HCT116 (cell line): ENCODE data around the gene ACYP1.

Experiments used
- CTCF ChIP-seq, 3 experiments: fragments of 200-600 bp in 1 of 3; sonication (generic) in 1 of 3; IDR thresholded peaks in 2 of 3; conservative IDR thresholded peaks in 1 of 3; 2 replicates each; pipeline ENCODE4 v1.5.1; 2012 to 2017; ENCODE audit warnings: low read depth in 2 of 3, low read length in 2 of 3, antibody characterized with exemption in 1 of 3, borderline replicate concordance in 1 of 3, control low read depth in 1 of 3, mild to moderate bottlenecking in 1 of 3, mixed read lengths in 1 of 3, mixed run types in 1 of 3, moderate library complexity in 1 of 3; ENCODE audit not compliant: insufficient read depth in 1 of 3
- EGR1 ChIP-seq: IDR thresholded peaks from 2 replicates; pipeline ENCODE4 v1.6.1; 2012; ENCODE audit warnings: low read depth
- EZH2 ChIP-seq: fragments of 200-600 bp; sonication (generic); IDR thresholded peaks from 2 replicates; pipeline ENCODE4 v1.6.1; 2017; ENCODE audit warnings: antibody characterized with exemption, mixed run types
- EZH2phosphoT487 ChIP-seq: fragments of 200-600 bp; IDR thresholded peaks from 2 replicates; pipeline ENCODE4 v1.6.1; 2018; ENCODE audit warnings: antibody characterized with exemption, borderline replicate concordance
- JUND ChIP-seq: IDR thresholded peaks from 2 replicates; pipeline ENCODE4 v1.6.1; 2012
- MAX ChIP-seq: IDR thresholded peaks from 2 replicates; pipeline ENCODE4 v1.6.1; 2012
- POLR2A ChIP-seq: IDR thresholded peaks from 2 replicates; pipeline ENCODE4 v1.7.0; 2011; ENCODE audit warnings: borderline replicate concordance; ENCODE audit not compliant: insufficient read depth, insufficient read length; ENCODE audit errors: extremely low read depth
- POLR2AphosphoS5 ChIP-seq: IDR thresholded peaks from 2 replicates; pipeline ENCODE4 v1.6.1; 2011; ENCODE audit warnings: mild to moderate bottlenecking, low read depth, low read length, moderate library complexity
- RAD21 ChIP-seq: IDR thresholded peaks from 2 replicates; pipeline ENCODE4 v1.6.1; 2012; ENCODE audit warnings: low read depth, mild to moderate bottlenecking
- SP1 ChIP-seq: IDR thresholded peaks from 2 replicates; pipeline ENCODE4 v1.6.1; 2012; ENCODE audit warnings: low read depth
- TCF7L2 ChIP-seq: IDR thresholded peaks from 2 replicates; pipeline ENCODE4 v1.7.0; 2011; ENCODE audit warnings: borderline replicate concordance, inconsistent platforms; ENCODE audit not compliant: insufficient read depth, insufficient read length; ENCODE audit errors: extremely low read depth
- YY1 ChIP-seq: IDR thresholded peaks from 2 replicates; pipeline ENCODE4 v1.6.1; 2011; ENCODE audit warnings: low read length, low read depth, moderate library complexity, mild to moderate bottlenecking; ENCODE audit not compliant: insufficient replicate concordance; ENCODE audit errors: extremely low read depth
- ZNF274 ChIP-seq: fragments of 200-500 bp; sonication (Bioruptor generic); IDR thresholded peaks from 2 replicates; pipeline ENCODE4 v1.6.1; 2014; ENCODE audit warnings: mild to moderate bottlenecking, low read depth, low read length, inconsistent platforms

GRCh38 chr14:75077794-75078193 lies 14.0 kb upstream of the ACYP1 start:
- no peak for TF ChIP-seq EGR1
- TF ChIP-seq POLR2AphosphoS5, result no peak
- TF ChIP-seq CTCF (IDR thresholded peaks at IDR 0.05 in 2 of 3, conservative IDR thresholded peaks at IDR 0.05 in 1 of 3; ENCODE audit: borderline replicate concordance in 1 of 3, insufficient read depth in 1 of 3, low read depth in 2 of 3, low read length in 2 of 3), result no peak
- no peak for TF ChIP-seq EZH2phosphoT487
- TF ChIP-seq SP1, result no peak
- no peak for TF ChIP-seq TCF7L2
- no peak for TF ChIP-seq EZH2
- TF ChIP-seq YY1, result no peak
- TF ChIP-seq ZNF274, result no peak
- no peak for TF ChIP-seq RAD21
- no peak for TF ChIP-seq MAX
- TF ChIP-seq JUND, result no peak
- TF ChIP-seq POLR2A, result no peak
